Head of caudate nucleus (tissue), 42 donors: ENCODE data around the gene ZBTB16.

Experiments used
- DNase-seq, 42 donors: peaks; one replicate each; pipeline versions ENCODE4 v3.0.0 to v3.0.0-alpha.2; 2020 to 2021; ENCODE audit warnings: mixed read lengths in 7 of 42
- intact Hi-C: fragments of 100-400 bp; cut with DNase I; formaldehyde crosslinking; loops from one replicate; pipeline ENCODE4 v1.15.0; 2022

Gene ZBTB16

DNA sequence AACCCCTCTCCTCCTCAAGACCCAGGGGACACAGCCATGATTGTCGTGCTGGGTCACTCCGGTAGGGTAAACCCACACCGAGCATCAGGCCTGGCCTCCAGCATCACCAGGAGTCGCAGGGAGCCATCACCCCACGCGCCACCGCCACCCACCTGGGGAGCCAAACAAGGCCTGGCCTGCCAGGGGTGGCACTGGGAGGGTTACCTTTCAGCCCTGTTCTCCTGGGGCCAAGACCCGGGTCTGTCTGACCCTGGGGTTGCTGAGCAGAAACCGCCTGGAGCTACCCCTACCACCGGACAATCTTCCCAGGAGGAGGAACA lies 197.4 kb downstream of the ZBTB16 start:
- intact Hi-C loops: loop anchor here (5.0 kb wide), 1 partner anchor 200 kb away; the partner anchor contains the start of gene ZBTB16
- DNase-seq: no peak

DNA sequence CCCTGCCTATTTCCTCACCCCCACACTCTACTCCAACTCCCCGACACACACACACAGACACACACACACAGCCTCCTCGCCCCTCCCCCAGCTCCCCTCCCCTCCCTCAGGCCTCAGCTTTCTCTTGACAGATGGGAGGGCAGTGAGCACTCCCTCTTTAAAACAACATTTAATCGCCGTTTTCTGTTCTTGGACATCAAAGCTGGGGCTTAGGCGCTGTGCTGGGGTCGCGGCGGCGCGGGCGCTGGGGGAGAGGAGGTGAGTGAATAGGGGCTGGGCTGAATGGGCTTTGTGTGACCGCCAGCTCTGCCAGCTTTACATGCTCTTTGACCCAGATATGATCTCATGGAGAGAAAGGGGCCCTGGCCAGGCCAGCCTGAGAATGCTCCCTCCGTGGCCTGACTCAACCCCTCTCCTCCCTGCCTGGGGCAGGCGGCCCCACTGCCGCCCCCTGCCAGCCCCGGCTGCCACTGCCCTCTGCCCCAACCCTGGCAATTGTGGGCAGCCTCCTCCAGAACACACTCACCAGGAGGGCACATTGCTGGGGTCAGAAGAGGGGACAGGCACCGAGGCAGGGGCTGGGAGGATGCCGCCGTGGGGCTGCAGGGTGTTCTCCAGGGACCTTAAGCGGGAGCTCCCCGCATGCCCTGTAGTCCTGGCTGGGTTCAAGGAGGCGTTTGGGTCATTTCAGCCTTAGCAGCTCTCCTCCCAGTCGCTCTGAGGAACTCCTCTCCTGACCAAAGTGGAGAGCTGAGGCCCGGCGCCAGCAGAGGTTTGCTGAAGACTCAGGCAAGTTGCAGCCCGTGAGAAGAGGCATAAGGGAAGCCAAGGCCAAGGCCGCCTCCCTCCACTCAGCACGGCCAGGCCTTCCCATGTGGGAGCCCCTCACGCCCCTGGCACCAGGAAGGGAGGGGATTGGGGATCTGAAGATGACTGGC lies 198.4 kb downstream of the ZBTB16 start:
- intact Hi-C loops: loop anchor here (5.0 kb wide), 1 partner anchor 201 kb away; the partner anchor contains the start of gene ZBTB16
- DNase-seq: peak in 32 of 42 donors; percentile 11 to 77 (median 48)

DNA sequence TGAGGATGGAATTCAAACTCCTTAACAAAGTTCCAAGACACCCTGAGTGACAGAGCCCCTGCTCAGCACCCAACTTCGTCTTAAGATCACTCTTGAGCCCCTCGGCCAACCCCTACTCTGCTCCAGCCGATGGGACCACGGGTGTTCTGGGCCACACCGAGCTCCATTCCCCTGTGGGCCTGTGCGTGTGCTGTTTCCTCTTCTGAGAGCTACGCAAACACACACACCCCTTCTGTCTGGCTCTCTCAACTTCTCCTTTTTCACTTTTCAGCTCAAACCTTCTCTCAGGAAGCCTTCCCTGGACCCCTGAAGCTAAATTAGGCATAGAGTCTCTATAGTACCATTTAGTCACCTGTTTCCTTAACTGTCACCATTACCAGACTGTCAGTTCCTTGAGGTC lies 199.2 kb downstream of the ZBTB16 start:
- DNase-seq: peak in 1 of 42 donors; percentile 18
- intact Hi-C loops: loop anchor here (5.0 kb wide), 1 partner anchor 201 kb away; the partner anchor contains the start of gene ZBTB16

- DNase-seq: no peak
- intact Hi-C loops: loop anchor here (5.0 kb wide), 1 partner anchor 202 kb away; the partner anchor contains the start of gene ZBTB16
These were observed 199.6 kb downstream of the ZBTB16 start for GRCh38 chr11:114259124-114259526.

GRCh38 chr11:114259551-114259983 lies 200.1 kb downstream of the ZBTB16 start:
- DNase-seq: no peak
- intact Hi-C loops: loop anchor here (5.0 kb wide), 1 partner anchor 202 kb away; the partner anchor contains the start of gene ZBTB16

- no peak for DNase-seq
- intact Hi-C loops: loop anchor here (2.0 to 5.0 kb wide), 3 partner anchors 223 to 363 kb away; no protein-coding TSS in a partner anchor
These were observed 200.6 kb downstream of the ZBTB16 start for GRCh38 chr11:114260077-114260476.

GRCh38 chr11:114260483-114260882 lies 201.0 kb downstream of the ZBTB16 start:
- DNase-seq: no peak
- intact Hi-C loops: loop anchor here (2.0 to 5.0 kb wide), 3 partner anchors 224 to 363 kb away; no protein-coding TSS in a partner anchor

DNA sequence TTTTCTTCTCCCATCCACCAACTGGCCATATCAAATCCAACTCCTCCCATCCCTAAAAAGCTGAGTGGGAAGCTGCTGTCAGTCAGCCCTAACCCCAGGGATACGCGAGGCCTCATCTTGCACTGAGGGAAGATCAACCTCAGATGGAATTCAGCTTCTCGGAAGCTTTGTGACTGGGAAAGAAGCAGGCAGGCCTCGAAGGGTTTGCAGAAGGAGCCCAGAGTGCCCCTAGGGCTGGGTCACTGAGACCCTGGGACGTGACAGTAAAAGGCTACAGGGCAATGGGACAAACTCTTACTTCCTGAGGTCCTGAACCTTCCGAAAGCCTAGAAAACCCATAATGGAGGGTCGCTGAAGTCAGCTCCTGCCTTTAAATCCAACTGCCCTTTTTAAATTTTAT lies 202.3 kb downstream of the ZBTB16 start:
- intact Hi-C loops: loop anchor here (2.0 to 5.0 kb wide), 3 partner anchors 225 to 364 kb away; no protein-coding TSS in a partner anchor
- DNase-seq: no peak

GRCh38 chr11:114262681-114263512 lies 203.4 kb downstream of the ZBTB16 start:
- DNase-seq: peak in 29 of 42 donors; percentile 30 to 80 (median 54)
- intact Hi-C loops: loop anchor here (5.0 kb wide), 1 partner anchor 366 kb away; no protein-coding TSS in a partner anchor

DNA sequence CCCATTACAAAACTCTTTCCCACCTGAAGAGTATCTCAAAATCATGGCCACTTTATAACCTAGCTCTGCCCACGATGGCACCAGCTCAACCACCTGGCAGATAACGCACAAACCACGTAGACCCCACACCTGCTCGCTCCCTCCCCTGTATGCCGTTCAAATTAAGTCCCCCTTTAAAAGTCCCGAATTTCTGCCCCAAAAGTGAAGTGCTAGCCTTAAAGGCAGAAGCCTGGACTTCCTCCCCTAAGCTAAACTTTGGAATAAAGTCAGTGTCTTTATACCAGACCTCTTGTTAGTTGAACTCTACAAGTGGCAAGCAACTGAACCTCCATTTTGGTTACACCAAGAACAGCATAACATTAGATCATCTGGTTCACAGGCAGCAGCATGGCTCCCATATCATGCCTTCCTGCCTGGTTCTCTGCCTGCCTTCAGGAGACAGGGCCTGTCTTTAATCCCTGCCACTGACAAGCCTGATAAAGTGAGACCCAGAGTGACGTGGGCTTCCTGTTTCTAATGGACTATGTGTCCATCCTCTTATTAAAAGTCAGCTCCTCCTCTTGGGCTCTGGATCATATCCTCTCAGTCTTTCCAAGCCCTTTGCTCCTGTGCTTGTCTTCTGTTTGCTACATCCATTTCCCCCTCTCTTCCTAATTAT lies 204.1 kb downstream of the ZBTB16 start:
- intact Hi-C loops: loop anchor here (5.0 kb wide), 1 partner anchor 366 kb away; no protein-coding TSS in a partner anchor
- no peak for DNase-seq

DNA sequence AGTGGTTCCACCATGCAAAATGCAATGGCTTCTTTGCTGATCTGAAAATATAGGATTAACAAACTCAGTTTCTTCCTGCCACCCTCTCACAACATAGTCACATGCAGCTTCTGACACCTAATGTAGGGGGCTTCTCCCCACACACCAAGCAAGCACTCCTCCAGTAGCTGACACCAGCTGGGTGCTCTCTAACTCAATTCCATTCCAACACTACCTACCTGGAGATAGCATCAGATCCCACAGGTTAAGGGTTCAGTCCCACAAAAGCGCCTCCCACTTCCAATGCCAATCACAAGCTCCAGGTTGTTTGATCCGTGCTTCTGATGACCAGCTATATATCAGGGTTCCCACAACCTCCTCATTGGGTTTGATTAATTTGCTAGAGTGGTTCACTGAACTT lies 204.9 kb downstream of the ZBTB16 start:
- intact Hi-C loops: loop anchor here (5.0 kb wide), 1 partner anchor 367 kb away; no protein-coding TSS in a partner anchor
- no peak for DNase-seq

GRCh38 chr11:114265122-114265878 lies 205.8 kb downstream of the ZBTB16 start:
- intact Hi-C loops: no loop called here
- DNase-seq: peak in 1 of 42 donors; percentile 11

DNA sequence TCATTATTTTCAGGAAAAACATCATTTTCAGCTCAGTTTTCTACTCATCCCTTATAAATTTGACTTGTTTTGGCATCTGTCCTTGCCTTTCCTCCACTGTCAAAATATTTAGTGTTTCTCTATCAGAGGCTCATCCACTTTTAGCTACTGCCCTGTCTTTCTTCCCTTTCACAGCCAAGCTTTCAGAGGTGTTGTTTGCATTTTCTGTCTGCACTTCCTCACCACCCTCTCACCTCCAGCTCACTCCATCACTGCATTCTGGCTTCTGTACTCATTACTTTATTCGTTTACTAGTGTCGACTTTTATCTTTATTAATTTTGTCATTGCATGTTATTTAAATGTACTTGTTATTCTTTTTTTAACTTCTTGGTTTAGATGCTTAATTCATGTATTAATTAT lies 210.0 kb downstream of the ZBTB16 start:
- intact Hi-C loops: no loop called here
- peak in 1 of 42 donors; percentile 17 for DNase-seq

- DNase-seq: peak in 1 of 42 donors; percentile 8
- intact Hi-C loops: no loop called here
These were observed 211.2 kb downstream of the ZBTB16 start for GRCh38 chr11:114270531-114271270.

DNA sequence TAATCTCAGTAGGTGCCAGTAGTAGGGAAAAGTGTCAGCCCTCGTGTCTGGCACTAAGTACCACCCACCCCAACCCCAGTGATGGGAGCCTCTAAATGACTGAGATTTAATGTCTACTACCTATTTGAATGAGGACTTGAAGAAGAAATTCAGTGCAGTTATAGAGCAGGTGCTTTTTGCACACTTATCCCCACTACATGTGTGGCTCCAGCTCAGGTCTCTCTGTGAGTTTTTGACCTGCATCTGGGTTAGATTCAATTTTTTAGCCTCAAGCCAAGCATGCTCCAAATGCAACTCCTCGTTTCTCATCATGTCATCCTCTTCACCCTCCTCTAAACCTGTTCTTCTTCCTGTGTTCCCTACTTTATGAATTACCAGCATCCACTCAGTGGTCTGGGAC lies 211.8 kb downstream of the ZBTB16 start:
- peak in 1 of 42 donors; percentile 13 for DNase-seq
- intact Hi-C loops: no loop called here

DNA sequence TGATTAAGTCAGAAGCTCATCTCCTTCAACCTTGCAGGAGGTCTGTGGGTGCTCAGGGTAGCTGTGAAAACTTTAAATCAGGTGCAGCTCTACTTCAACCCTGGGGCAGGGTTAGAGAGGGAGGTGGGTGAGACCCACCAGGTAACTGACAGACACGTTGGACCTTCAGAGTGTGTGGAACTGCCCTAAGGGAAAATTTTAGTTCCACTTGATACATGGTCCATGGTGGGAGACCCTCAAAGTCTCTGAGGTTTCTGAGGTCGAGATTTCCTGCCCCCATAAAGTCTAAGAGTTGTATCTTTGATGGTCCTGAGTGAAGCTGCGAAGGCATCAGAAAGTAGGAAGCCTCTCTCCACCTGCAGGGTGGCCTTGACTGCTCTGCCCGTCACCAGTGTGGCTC lies 212.8 kb downstream of the ZBTB16 start:
- intact Hi-C loops: no loop called here
- no peak for DNase-seq

DNA sequence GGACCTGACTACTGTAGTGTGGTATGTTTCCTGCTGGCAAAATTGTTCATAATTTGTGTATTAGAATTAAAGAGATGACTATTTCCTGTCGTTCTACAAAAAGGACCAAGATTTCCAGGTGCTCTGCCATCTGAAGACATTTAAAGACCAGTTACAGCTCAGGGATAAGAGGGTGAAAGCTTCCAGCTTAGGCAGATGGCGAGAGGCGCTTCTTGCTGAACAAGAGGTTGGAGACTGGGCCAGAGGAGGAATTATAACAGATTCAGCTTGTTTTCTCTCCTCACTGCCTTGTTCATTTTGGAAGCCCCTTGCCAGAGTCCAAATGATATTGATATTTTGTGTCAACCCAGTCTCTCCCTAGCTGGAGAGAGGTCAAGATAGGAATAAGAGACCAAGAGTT lies 213.6 kb downstream of the ZBTB16 start:
- intact Hi-C loops: no loop called here
- peak in 2 of 42 donors; percentile 14 to 17 for DNase-seq
